Measurements from ENCODE around the gene NKX2-2.

- no peak for TF ChIP-seq POLR2A (IDR thresholded peaks at IDR 0.05)
- no peak for TF ChIP-seq CTCF (IDR thresholded peaks at IDR 0.05)
Measured at GRCh38 chr20:21523895-21524294, 10.0 kb upstream of the NKX2-2 start.

Data from lower leg skin (tissue), 3 donors.